ENCODE results near the gene ZNF701.

ZNF701 gene

GRCh38 chr19:52635786-52636570 is 65.9 kb downstream of the ZNF701 start:
- H3K9me2 ChIP-seq (replicated peaks; ENCODE audit: control insufficient read depth, low read length), result no peaks in the 10 kb centered on the region
- no peak overlapping the region for H3K4me3 ChIP-seq (ENCODE audit: low read length)
- H3K27me3 ChIP-seq (ENCODE audit: control insufficient read depth, low read length), result no peaks in the 10 kb centered on the region
- no peak overlapping the region for H3K27ac ChIP-seq (ENCODE audit: low read depth, low read length)
- H3K4me2 ChIP-seq (ENCODE audit: low read length), result no peak overlapping the region; the same call in 1 of the 2 replicates
- H3K36me3 ChIP-seq (ENCODE audit: control insufficient read depth, low read length), result peaks cover 6% of the 10 kb centered on the region; the same call in 1 of the 2 replicates
- H4K20me1 ChIP-seq (ENCODE audit: control insufficient read depth, insufficient read depth, low read depth, low read length), result no peaks in the 10 kb centered on the region
- H3K79me2 ChIP-seq (ENCODE audit: control insufficient read depth, low read length), result peaks cover 22% of the 10 kb centered on the region
- H3F3A ChIP-seq (ENCODE audit: control insufficient read depth, insufficient read depth), result 0 out of 2 replicates have a peak, but pooled peaks cover 3% of the 10 kb centered on the region
- H3K4me1 ChIP-seq (ENCODE audit: control insufficient read depth, low read length), result peaks cover 14% of the 10 kb centered on the region
- H3K9me3 ChIP-seq (ENCODE audit: control insufficient read depth, insufficient read depth, low read length), result no peaks in the 10 kb centered on the region
- TF ChIP-seq, protein P1, sequence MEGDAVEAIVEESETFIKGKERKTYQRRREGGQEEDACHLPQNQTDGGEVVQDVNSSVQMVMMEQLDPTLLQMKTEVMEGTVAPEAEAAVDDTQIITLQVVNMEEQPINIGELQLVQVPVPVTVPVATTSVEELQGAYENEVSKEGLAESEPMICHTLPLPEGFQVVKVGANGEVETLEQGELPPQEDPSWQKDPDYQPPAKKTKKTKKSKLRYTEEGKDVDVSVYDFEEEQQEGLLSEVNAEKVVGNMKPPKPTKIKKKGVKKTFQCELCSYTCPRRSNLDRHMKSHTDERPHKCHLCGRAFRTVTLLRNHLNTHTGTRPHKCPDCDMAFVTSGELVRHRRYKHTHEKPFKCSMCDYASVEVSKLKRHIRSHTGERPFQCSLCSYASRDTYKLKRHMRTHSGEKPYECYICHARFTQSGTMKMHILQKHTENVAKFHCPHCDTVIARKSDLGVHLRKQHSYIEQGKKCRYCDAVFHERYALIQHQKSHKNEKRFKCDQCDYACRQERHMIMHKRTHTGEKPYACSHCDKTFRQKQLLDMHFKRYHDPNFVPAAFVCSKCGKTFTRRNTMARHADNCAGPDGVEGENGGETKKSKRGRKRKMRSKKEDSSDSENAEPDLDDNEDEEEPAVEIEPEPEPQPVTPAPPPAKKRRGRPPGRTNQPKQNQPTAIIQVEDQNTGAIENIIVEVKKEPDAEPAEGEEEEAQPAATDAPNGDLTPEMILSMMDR (IDR thresholded peaks at IDR 0.05; ENCODE audit: low read depth, low read length, poor library complexity, severe bottlenecking), result no peak
- no peak for TF ChIP-seq EZH2phosphoT487 (IDR thresholded peaks at IDR 0.05; ENCODE audit: borderline replicate concordance, low read length)
